Measurements from ENCODE around the gene PTPRG. TPM values are rescaled to one million over a fixed set of nuclear protein-coding genes. Genes with fewer than 3 reads are reported as not detected.

The PTPRG gene
- total and polyA plus RNA-seq, 2 experiments from 2014 or later, result 24.4 to 131 TPM

- Mint-ChIP-seq H3K27ac (peak overlapping the region; percentile 69; the same call in 1 of the 2 replicates), H3K4me3 (no peak overlapping the region), H3K4me1 (peaks cover 62% of the 10 kb centered on the region), H3K36me3 (ENCODE audit: low read depth) (peaks cover 13% of the 10 kb centered on the region; the same call in 2 of the 3 replicates), H3K27me3 (ENCODE audit: insufficient read depth, low read depth, poor library complexity) (no peaks in the 10 kb centered on the region), H3K9me3 (no peaks in the 10 kb centered on the region)
- DNase-seq (ENCODE audit: low spot score) (peak; percentile 76), ATAC-seq (peak; percentile 60)
- Histone ChIP-seq H3K27ac (ENCODE audit: low read depth) (no peak overlapping the region), H3K79me2 (replicated peaks; ENCODE audit: insufficient read depth) (peaks cover 98% of the 10 kb centered on the region), H3K9me2 (ENCODE audit: insufficient read depth) (no peaks in the 10 kb centered on the region), H3K4me3 (no peak overlapping the region), H3K27me3 (ENCODE audit: insufficient read depth) (no peaks in the 10 kb centered on the region), H3K4me2 (no peak overlapping the region), H3K36me3 (ENCODE audit: insufficient read depth) (no peaks in the 10 kb centered on the region), H3F3A (replicated peaks; ENCODE audit: low read depth) (peaks cover 3% of the 10 kb centered on the region; the same call in 1 of the 2 replicates), H3K4me1 (ENCODE audit: insufficient read depth) (peaks cover 31% of the 10 kb centered on the region), H4K20me1 (replicated peaks; ENCODE audit: insufficient read depth) (peaks cover 51% of the 10 kb centered on the region), H2AFZ (no peak overlapping the region)
- TF ChIP-seq CREB1 (CRISPR knock-in tag; IDR thresholded peaks at IDR 0.05; ENCODE audit: low read depth) (no peak), ZNF462 (CRISPR knock-in tag; IDR thresholded peaks at IDR 0.05) (peak; percentile 83)
Observed at GRCh38 chr3:61612211-61613194, 51.1 kb downstream of the PTPRG start.

GRCh38 chr3:61613666-61614065 lies 52.3 kb downstream of the PTPRG start:
- no peaks in the 10 kb centered on the region for H3K9me3 Mint-ChIP-seq
- Histone ChIP-seq H3K4me3 (no peak overlapping the region), H4K20me1 (replicated peaks; ENCODE audit: insufficient read depth) (peaks cover 50% of the 10 kb centered on the region), H3K27ac (ENCODE audit: low read depth) (peak overlapping the region; percentile 52; the same call in 1 of the 2 replicates), H2AFZ (no peak overlapping the region), H3K36me3 (ENCODE audit: insufficient read depth) (no peaks in the 10 kb centered on the region), H3K79me2 (replicated peaks; ENCODE audit: insufficient read depth) (peaks cover 98% of the 10 kb centered on the region), H3K4me1 (ENCODE audit: insufficient read depth) (peaks cover 32% of the 10 kb centered on the region), H3K9me2 (ENCODE audit: insufficient read depth) (no peaks in the 10 kb centered on the region), H3F3A (replicated peaks; ENCODE audit: low read depth) (peaks cover 3% of the 10 kb centered on the region; the same call in 1 of the 2 replicates), H3K27me3 (ENCODE audit: insufficient read depth) (no peaks in the 10 kb centered on the region), H3K4me2 (no peak overlapping the region)
- no peak overlapping the region; the same call in 1 of the 2 replicates for H3K27ac Mint-ChIP-seq
- no peak for DNase-seq (ENCODE audit: low spot score)
- no peaks in the 10 kb centered on the region for H3K27me3 Mint-ChIP-seq (ENCODE audit: insufficient read depth, low read depth, poor library complexity)
- H3K4me3 Mint-ChIP-seq, result no peak overlapping the region
- H3K4me1 Mint-ChIP-seq, result peaks cover 56% of the 10 kb centered on the region
- ATAC-seq, result no peak
- H3K36me3 Mint-ChIP-seq (ENCODE audit: low read depth), result peaks cover 13% of the 10 kb centered on the region; the same call in 2 of the 3 replicates
- TF ChIP-seq ETS1 (IDR thresholded peaks at IDR 0.05) (no peak), REST (IDR thresholded peaks at IDR 0.05; ENCODE audit: unreplicated experiment) (no peak), ZNF114 (CRISPR knock-in tag; IDR thresholded peaks at IDR 0.05) (no peak), POLR2AphosphoS5 (IDR thresholded peaks at IDR 0.05; ENCODE audit: low read depth) (no peak), CREB1 (CRISPR knock-in tag; IDR thresholded peaks at IDR 0.05; ENCODE audit: low read depth) (no peak), STAT1 (IDR thresholded peaks at IDR 0.05; ENCODE audit: unreplicated experiment) (no peak)

Data from GM23338 (cell line).